Measurements from ENCODE around the gene ANKRD31. TPM values are rescaled to one million over a fixed set of nuclear protein-coding genes. Genes with fewer than 3 reads are reported as not detected.
"Not testable (repeated sequence)": the region's sequence is repeated elsewhere in the genome, so short reads cannot be mapped to it uniquely, and the experiment has no call there.

Gene ANKRD31
- total RNA-seq, 2 experiments from 2014 or later, result 0.13 TPM; not detected in 1

DNA sequence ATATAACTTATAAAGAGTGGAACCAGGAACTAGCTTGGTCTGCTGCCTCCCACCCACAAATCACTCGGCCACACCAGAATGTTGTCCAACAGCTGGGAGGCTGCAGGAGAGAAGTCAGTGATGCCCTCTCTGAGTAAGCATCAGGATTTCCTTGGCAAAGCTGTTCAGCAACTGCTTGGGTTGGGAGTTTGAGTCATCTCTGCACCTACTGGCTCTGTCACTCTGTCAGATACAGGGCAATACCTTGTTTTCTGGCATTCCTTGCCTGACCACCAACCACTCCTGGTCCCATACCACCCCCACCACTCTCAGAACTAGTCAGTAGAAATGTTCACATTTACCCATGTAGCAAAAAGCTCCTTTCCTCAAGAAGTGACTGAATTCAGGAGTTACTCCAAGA lies 147.5 kb downstream of the ANKRD31 start:
- H3K27ac ChIP-seq (ENCODE audit: low read depth, low read length, poor library complexity, severe bottlenecking), result no peak overlapping the region
- no peak for DNase-seq (ENCODE audit: low spot score)
- no peaks in the 10 kb centered on the region for H3K9me2 ChIP-seq (ENCODE audit: insufficient read depth, low read length)
- no peak overlapping the region for H3K4me3 ChIP-seq (ENCODE audit: low read depth, low read length, poor library complexity, severe bottlenecking)
- POLR2A ChIA-PET, result no interaction called here
- H3K9me3 ChIP-seq (ENCODE audit: low read length), result no peaks in the 10 kb centered on the region
- TF ChIP-seq, protein P1, sequence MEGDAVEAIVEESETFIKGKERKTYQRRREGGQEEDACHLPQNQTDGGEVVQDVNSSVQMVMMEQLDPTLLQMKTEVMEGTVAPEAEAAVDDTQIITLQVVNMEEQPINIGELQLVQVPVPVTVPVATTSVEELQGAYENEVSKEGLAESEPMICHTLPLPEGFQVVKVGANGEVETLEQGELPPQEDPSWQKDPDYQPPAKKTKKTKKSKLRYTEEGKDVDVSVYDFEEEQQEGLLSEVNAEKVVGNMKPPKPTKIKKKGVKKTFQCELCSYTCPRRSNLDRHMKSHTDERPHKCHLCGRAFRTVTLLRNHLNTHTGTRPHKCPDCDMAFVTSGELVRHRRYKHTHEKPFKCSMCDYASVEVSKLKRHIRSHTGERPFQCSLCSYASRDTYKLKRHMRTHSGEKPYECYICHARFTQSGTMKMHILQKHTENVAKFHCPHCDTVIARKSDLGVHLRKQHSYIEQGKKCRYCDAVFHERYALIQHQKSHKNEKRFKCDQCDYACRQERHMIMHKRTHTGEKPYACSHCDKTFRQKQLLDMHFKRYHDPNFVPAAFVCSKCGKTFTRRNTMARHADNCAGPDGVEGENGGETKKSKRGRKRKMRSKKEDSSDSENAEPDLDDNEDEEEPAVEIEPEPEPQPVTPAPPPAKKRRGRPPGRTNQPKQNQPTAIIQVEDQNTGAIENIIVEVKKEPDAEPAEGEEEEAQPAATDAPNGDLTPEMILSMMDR (conservative IDR thresholded peaks at IDR 0.05; ENCODE audit: low read length), result no peak
- no peak for TF ChIP-seq EZH2phosphoT487 (IDR thresholded peaks at IDR 0.05; ENCODE audit: borderline replicate concordance, low read depth, low read length)
- H3K4me2 ChIP-seq (ENCODE audit: low read length), result no peak overlapping the region
- intact Hi-C loops (cut with micrococcal nuclease; ENCODE audit: unreplicated experiment), result no loop called here
- no TSS peak for BruUV-seq (replicated peaks)
- no peaks in the 10 kb centered on the region for H3K79me2 ChIP-seq (ENCODE audit: insufficient read depth, low read depth, low read length)
- CTCF ChIA-PET (ENCODE audit: unreplicated experiment), result no interaction called here
- H4K20me1 ChIP-seq (ENCODE audit: insufficient read depth, low read length), result no peaks in the 10 kb centered on the region
- no peaks in the 10 kb centered on the region for H3K36me3 ChIP-seq (ENCODE audit: insufficient read depth, low read length)
- no peaks in the 10 kb centered on the region for H3K4me1 ChIP-seq (ENCODE audit: insufficient read depth, low read length, poor library complexity, severe bottlenecking)
- no peak overlapping the region for H2AFZ ChIP-seq (ENCODE audit: low read length)

DNA sequence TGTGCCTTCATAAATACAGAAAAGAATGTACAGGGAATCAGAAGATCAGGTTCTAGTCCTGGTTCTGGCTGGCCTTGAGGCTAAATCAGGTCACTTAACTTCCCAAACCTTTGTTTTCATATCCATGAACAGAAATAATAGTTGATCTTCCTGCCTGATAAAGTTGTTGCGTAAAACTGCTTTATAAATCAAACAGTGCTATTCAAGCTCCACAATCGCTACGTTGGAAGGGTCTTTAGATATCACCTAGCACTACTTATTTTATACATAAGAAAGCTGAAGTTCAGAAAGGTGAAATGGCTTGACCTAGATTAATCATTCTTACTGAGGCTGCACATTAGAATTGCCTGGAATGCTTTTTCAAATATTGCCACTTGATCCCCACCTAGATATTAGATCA lies 148.0 kb downstream of the ANKRD31 start:
- H3K9me2 ChIP-seq (ENCODE audit: insufficient read depth, low read length), result no peaks in the 10 kb centered on the region
- no peaks in the 10 kb centered on the region for H3K79me2 ChIP-seq (ENCODE audit: insufficient read depth, low read depth, low read length)
- intact Hi-C loops (cut with micrococcal nuclease; ENCODE audit: unreplicated experiment), result no loop called here
- TF ChIP-seq, protein P1 (conservative IDR thresholded peaks at IDR 0.05; ENCODE audit: low read length), result no peak
- no peak for TF ChIP-seq EZH2phosphoT487 (IDR thresholded peaks at IDR 0.05; ENCODE audit: borderline replicate concordance, low read depth, low read length)
- CTCF ChIA-PET (ENCODE audit: unreplicated experiment), result no interaction called here
- no peak for DNase-seq (ENCODE audit: low spot score)
- no peak overlapping the region for H3K27ac ChIP-seq (ENCODE audit: low read depth, low read length, poor library complexity, severe bottlenecking)
- no peaks in the 10 kb centered on the region for H3K36me3 ChIP-seq (ENCODE audit: insufficient read depth, low read length)
- no peak overlapping the region for H2AFZ ChIP-seq (ENCODE audit: low read length)
- H4K20me1 ChIP-seq (ENCODE audit: insufficient read depth, low read length), result no peaks in the 10 kb centered on the region
- no peaks in the 10 kb centered on the region for H3K4me1 ChIP-seq (ENCODE audit: insufficient read depth, low read length, poor library complexity, severe bottlenecking)
- POLR2A ChIA-PET, result no interaction called here
- BruUV-seq (replicated peaks), result no TSS peak
- H3K4me2 ChIP-seq (ENCODE audit: low read length), result no peak overlapping the region
- no peak overlapping the region for H3K4me3 ChIP-seq (ENCODE audit: low read depth, low read length, poor library complexity, severe bottlenecking)
- H3K9me3 ChIP-seq (ENCODE audit: low read length), result no peaks in the 10 kb centered on the region

- Histone ChIP-seq H2AFZ (ENCODE audit: low read length) (no peak overlapping the region), H3K9me2 (ENCODE audit: insufficient read depth, low read length) (no peaks in the 10 kb centered on the region), H3K4me3 (ENCODE audit: low read depth, low read length, poor library complexity, severe bottlenecking) (no peak overlapping the region), H3K79me2 (ENCODE audit: insufficient read depth, low read depth, low read length) (no peaks in the 10 kb centered on the region), H3K4me2 (ENCODE audit: low read length) (no peak overlapping the region), H3K9me3 (ENCODE audit: low read length) (no peaks in the 10 kb centered on the region), H3K27ac (ENCODE audit: low read depth, low read length, poor library complexity, severe bottlenecking) (no peak overlapping the region), H4K20me1 (ENCODE audit: insufficient read depth, low read length) (no peaks in the 10 kb centered on the region), H3K36me3 (ENCODE audit: insufficient read depth, low read length) (no peaks in the 10 kb centered on the region), H3K4me1 (ENCODE audit: insufficient read depth, low read length, poor library complexity, severe bottlenecking) (no peaks in the 10 kb centered on the region)
- TF ChIP-seq, protein P1 (conservative IDR thresholded peaks at IDR 0.05; ENCODE audit: low read length), result no peak
- intact Hi-C loops (cut with micrococcal nuclease; ENCODE audit: unreplicated experiment), result no loop called here
- DNase-seq (ENCODE audit: low spot score), result no peak
- ChIA-PET CTCF (ENCODE audit: unreplicated experiment) (no interaction called here), POLR2A (interaction anchor here (0.7 kb wide), 1 partner anchor 20 kb away, joined by 3 read pairs; no protein-coding TSS in a partner anchor)
- BruUV-seq (replicated peaks), result no TSS peak
Measured at GRCh38 chr5:75081510-75081909, 155.2 kb downstream of the ANKRD31 start.

DNA sequence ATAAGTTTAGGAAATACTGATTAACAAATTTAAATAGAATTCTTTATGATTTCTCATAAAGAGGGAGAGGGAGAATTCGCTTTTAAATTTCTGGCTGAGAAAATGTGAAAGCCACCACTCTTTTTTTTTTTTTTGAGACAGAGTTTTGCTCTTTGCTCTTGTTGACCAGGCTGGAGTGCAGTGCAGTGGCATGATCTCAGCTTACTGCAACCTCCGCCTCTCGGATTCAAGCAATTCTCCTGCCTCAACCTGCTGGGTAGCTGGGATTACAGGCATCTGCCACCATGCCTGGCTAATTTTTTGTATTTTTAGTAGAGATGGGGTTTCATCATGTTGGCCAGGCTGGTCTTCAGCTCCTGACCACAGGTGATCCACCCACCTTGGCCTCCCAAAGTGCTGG lies 157.3 kb downstream of the ANKRD31 start:
- H3K9me2 ChIP-seq (ENCODE audit: insufficient read depth, low read length), result not testable (repeated sequence)

More for the DNA sequence above, 157.3 kb downstream of the ANKRD31 start:
- H3K4me2 ChIP-seq (ENCODE audit: low read length); H3K9me3 ChIP-seq (ENCODE audit: low read length); H3K4me1 ChIP-seq (ENCODE audit: insufficient read depth, low read length, poor library complexity, severe bottlenecking); BruUV-seq (replicated peaks); POLR2A ChIA-PET; H2AFZ ChIP-seq (ENCODE audit: low read length); DNase-seq (ENCODE audit: low spot score); H3K4me3 ChIP-seq (ENCODE audit: low read depth, low read length, poor library complexity, severe bottlenecking); intact Hi-C loops (cut with micrococcal nuclease; ENCODE audit: unreplicated experiment); H4K20me1 ChIP-seq (ENCODE audit: insufficient read depth, low read length); H3K36me3 ChIP-seq (ENCODE audit: insufficient read depth, low read length); H3K79me2 ChIP-seq (ENCODE audit: insufficient read depth, low read depth, low read length); H3K27ac ChIP-seq (ENCODE audit: low read depth, low read length, poor library complexity, severe bottlenecking); CTCF ChIA-PET (ENCODE audit: unreplicated experiment): not testable (repeated sequence)
